ENCODE data around the gene BCAS3. TPM values are rescaled to one million over a fixed set of nuclear protein-coding genes. Genes with fewer than 3 reads are reported as not detected.

BCAS3 gene
- total RNA-seq, 2 donors from 2014 or later, result 12.0 to 15.6 TPM

- H3K9me3 ChIP-seq, result peaks cover 0 to 24% of the 10 kb centered on the region in 2 donors
- no peak for DNase-seq (ENCODE audit: low spot score)
- no peaks in the 10 kb centered on the region for H3K4me1 ChIP-seq
- H3K4me3 ChIP-seq, result no peak overlapping the region
- no peak overlapping the region for H3K27ac ChIP-seq
- no peaks in the 10 kb centered on the region for H3K27me3 ChIP-seq
- TF ChIP-seq, protein P1, sequence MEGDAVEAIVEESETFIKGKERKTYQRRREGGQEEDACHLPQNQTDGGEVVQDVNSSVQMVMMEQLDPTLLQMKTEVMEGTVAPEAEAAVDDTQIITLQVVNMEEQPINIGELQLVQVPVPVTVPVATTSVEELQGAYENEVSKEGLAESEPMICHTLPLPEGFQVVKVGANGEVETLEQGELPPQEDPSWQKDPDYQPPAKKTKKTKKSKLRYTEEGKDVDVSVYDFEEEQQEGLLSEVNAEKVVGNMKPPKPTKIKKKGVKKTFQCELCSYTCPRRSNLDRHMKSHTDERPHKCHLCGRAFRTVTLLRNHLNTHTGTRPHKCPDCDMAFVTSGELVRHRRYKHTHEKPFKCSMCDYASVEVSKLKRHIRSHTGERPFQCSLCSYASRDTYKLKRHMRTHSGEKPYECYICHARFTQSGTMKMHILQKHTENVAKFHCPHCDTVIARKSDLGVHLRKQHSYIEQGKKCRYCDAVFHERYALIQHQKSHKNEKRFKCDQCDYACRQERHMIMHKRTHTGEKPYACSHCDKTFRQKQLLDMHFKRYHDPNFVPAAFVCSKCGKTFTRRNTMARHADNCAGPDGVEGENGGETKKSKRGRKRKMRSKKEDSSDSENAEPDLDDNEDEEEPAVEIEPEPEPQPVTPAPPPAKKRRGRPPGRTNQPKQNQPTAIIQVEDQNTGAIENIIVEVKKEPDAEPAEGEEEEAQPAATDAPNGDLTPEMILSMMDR (IDR thresholded peaks at IDR 0.05), result no peak
- no peaks in the 10 kb centered on the region for H3K36me3 ChIP-seq
Observed at GRCh38 chr17:60896996-60897395, 219.3 kb downstream of the BCAS3 start.

DNA sequence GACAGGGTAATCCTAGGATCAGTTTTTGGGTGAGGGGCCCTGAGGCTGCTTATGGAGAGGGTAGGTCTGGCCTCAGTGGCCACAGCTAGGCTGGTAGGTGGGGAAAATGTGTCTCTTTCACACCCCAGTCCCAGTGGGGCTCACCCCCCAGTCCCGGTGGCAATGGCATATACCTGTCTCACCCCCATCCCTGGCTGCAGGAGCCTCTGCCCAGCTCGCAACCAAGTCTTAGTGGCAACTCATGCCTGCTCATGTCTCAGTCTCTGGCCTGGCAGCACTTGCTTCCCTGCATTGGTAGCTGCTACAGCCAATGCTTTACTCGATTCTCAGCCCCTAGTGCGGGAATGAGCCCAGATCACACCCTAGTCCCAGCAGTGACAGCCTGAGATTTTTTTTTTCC is 221.5 kb downstream of the BCAS3 start:
- no peak for DNase-seq (ENCODE audit: low spot score)
- Histone ChIP-seq H3K27ac (no peak overlapping the region), H3K4me1 (no peaks in the 10 kb centered on the region), H3K9me3 (peaks cover 0 to 15% of the 10 kb centered on the region in 2 donors), H3K36me3 (no peaks in the 10 kb centered on the region), H3K27me3 (no peaks in the 10 kb centered on the region), H3K4me3 (no peak overlapping the region)
- TF ChIP-seq, protein P1 (IDR thresholded peaks at IDR 0.05), result no peak

- TF ChIP-seq, protein P1 (IDR thresholded peaks at IDR 0.05), result no peak
Observed at GRCh38 chr17:60900688-60901087, 223.0 kb downstream of the BCAS3 start.

DNA sequence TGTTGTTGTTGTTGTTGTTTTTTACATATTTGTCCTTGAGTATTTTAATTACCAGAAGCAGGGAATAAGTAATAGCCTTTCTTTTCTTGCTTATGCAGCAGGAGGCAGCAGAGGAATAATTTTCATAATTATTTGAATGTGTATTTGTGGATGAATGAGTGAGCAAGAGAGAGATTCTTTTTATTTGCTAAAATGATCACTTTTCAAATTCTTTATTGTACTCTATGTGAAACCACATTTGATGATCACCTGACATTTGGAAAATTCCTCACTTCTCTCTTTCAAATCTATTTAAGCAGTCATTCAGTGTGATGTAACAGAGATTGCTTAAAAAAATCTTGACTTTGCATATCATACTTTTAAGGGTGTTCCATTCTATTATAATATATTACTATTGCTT is 223.6 kb downstream of the BCAS3 start:
- Histone ChIP-seq H3K27me3 (no peaks in the 10 kb centered on the region), H3K27ac (no peak overlapping the region), H3K36me3 (no peaks in the 10 kb centered on the region), H3K4me3 (no peak overlapping the region), H3K4me1 (no peaks in the 10 kb centered on the region), H3K9me3 (peaks cover 0 to 15% of the 10 kb centered on the region in 2 donors)
- no peak for DNase-seq (ENCODE audit: low spot score)
- TF ChIP-seq, protein P1 (IDR thresholded peaks at IDR 0.05), result no peak

More at GRCh38 chr17:60900688-60901087, 223.0 kb downstream of the BCAS3 start:
- H3K9me3 ChIP-seq, result peaks cover 0 to 15% of the 10 kb centered on the region in 2 donors
- no peaks in the 10 kb centered on the region for H3K36me3 ChIP-seq
- H3K27me3 ChIP-seq, result no peaks in the 10 kb centered on the region
- H3K27ac ChIP-seq, result no peak overlapping the region
- no peak overlapping the region for H3K4me3 ChIP-seq
- H3K4me1 ChIP-seq, result no peaks in the 10 kb centered on the region
- DNase-seq (ENCODE audit: low spot score), result no peak

GRCh38 chr17:60901806-60902205 is 224.2 kb downstream of the BCAS3 start:
- Histone ChIP-seq H3K9me3 (peaks cover 0 to 14% of the 10 kb centered on the region in 2 donors), H3K4me3 (no peak overlapping the region), H3K27me3 (no peaks in the 10 kb centered on the region), H3K36me3 (no peaks in the 10 kb centered on the region), H3K4me1 (no peaks in the 10 kb centered on the region), H3K27ac (peak overlapping the region in 1 of 2 donors; percentile 42)
- TF ChIP-seq, protein P1 (IDR thresholded peaks at IDR 0.05), result no peak
- no peak for DNase-seq (ENCODE audit: low spot score)

- Histone ChIP-seq H3K4me1 (no peaks in the 10 kb centered on the region), H3K27ac (peak overlapping the region in 1 of 2 donors; percentile 42), H3K9me3 (peaks cover 0 to 8% of the 10 kb centered on the region in 2 donors), H3K4me3 (no peak overlapping the region), H3K27me3 (no peaks in the 10 kb centered on the region), H3K36me3 (no peaks in the 10 kb centered on the region)
- TF ChIP-seq, protein P1 (IDR thresholded peaks at IDR 0.05), result no peak
- no peak for DNase-seq (ENCODE audit: low spot score)
Observed at GRCh38 chr17:60902399-60902798, 224.7 kb downstream of the BCAS3 start.
